ENCODE measurements around the gene SMURF1. TPM values are rescaled to one million over a fixed set of nuclear protein-coding genes. Genes with fewer than 3 reads are reported as not detected.

The SMURF1 gene
- total and polyA plus RNA-seq, 2 of the 8 experiments (the other 6 are each of a cell fraction or from before 2014, with no cell fraction given): 9.6 to 24.5 TPM

GRCh38 chr7:99104631-99105030 lies 39.3 kb downstream of the SMURF1 start:
- TF ChIP-seq KDM5A (IDR thresholded peaks at IDR 0.05; ENCODE audit: low read length) (no peak), ZNF274 (IDR thresholded peaks at IDR 0.05; ENCODE audit: borderline replicate concordance, extremely low read depth, low read length) (no peak), E2F6 (IDR thresholded peaks at IDR 0.05) (no peak), POLR2AphosphoS5 (IDR thresholded peaks at IDR 0.05; ENCODE audit: low read depth, low read length) (no peak), SP4 (IDR thresholded peaks at IDR 0.05; ENCODE audit: low read length) (no peak), POLR2A (IDR thresholded peaks at IDR 0.05; ENCODE audit: control extremely low read depth in 1 of 2, low read depth in 2 of 2, low read length in 2 of 2) (no peak), RBBP5 (IDR thresholded peaks at IDR 0.05; ENCODE audit: borderline replicate concordance, low read depth, low read length) (no peak), MAX (IDR thresholded peaks at IDR 0.05) (no peak), CTBP2 (IDR thresholded peaks at IDR 0.05; ENCODE audit: borderline replicate concordance, insufficient read depth, insufficient read length, low read length) (no peak), CEBPB (IDR thresholded peaks at IDR 0.05; ENCODE audit: low read depth, low read length) (no peak)
- Histone ChIP-seq H2AK5ac (ENCODE audit: low read depth, low read length) (no peak overlapping the region), H4K5ac (ENCODE audit: insufficient read length, low read depth, low read length) (no peak overlapping the region), H3K14ac (ENCODE audit: insufficient read length) (no peak overlapping the region), H3K18ac (ENCODE audit: extremely low read depth, low read length) (no peak overlapping the region), H4K20me1 (replicated peaks in 1 of 2; ENCODE audit: control insufficient read depth in 1 of 2, insufficient read depth in 2 of 2, low read length in 2 of 2) (peaks cover 5 to 11% of the 10 kb centered on the region in 2 experiments), H3K27me3 (replicated peaks in 1 of 4; ENCODE audit: control insufficient read depth in 3 of 4, extremely low read depth in 1 of 4, insufficient read depth in 3 of 4, low read length in 3 of 4) (no peaks in the 10 kb centered on the region), H2BK5ac (ENCODE audit: low read depth, low read length) (no peak overlapping the region), H3K79me1 (ENCODE audit: low read depth, low read length) (peaks cover 10% of the 10 kb centered on the region; the same call in 1 of the 2 replicates), H2BK15ac (ENCODE audit: low read length) (no peak overlapping the region), H3K56ac (replicated peaks; ENCODE audit: insufficient read length, low read depth, low read length) (no peak overlapping the region), H4K91ac (replicated peaks; ENCODE audit: insufficient read length, low read length) (no peak overlapping the region), H3K4me3 (ENCODE audit: extremely low read depth in 1 of 4, insufficient read depth in 2 of 4, low read depth in 3 of 4, low read length in 4 of 4) (no peak overlapping the region), H3K4ac (replicated peaks; ENCODE audit: insufficient read length, low read depth, low read length) (no peak overlapping the region), H2AFZ (ENCODE audit: low read length) (no peak overlapping the region), H3K23ac (ENCODE audit: insufficient read length) (no peak overlapping the region), H3K9ac (replicated peaks in 1 of 4; ENCODE audit: extremely low read depth in 1 of 4, low read depth in 3 of 4, low read length in 3 of 4) (no peak overlapping the region), H3K27ac (ENCODE audit: low read depth, low read length) (no peak overlapping the region), H3K36me3 (ENCODE audit: control insufficient read depth in 2 of 4, insufficient read depth in 4 of 4, low read length in 3 of 4) (no peaks in the 10 kb centered on the region; a peak in 1 of 8 replicates), H2BK20ac (ENCODE audit: low read length) (no peak overlapping the region), H3K4me1 (replicated peaks in 1 of 4; ENCODE audit: control insufficient read depth in 3 of 4, insufficient read depth in 4 of 4, low read length in 3 of 4) (peaks cover 3 to 19% (median 9%) of the 10 kb centered on the region in 4 experiments; a peak in 6 of 7 replicates), H3K4me2 (ENCODE audit: insufficient read depth in 1 of 2, low read depth in 2 of 2, low read length in 2 of 2) (no peak overlapping the region), H3K23me2 (ENCODE audit: low read depth, low read length) (no peaks in the 10 kb centered on the region), H3K9me3 (ENCODE audit: insufficient read depth in 2 of 2, low read depth in 1 of 2, low read length in 1 of 2) (no peaks in the 10 kb centered on the region), H4K8ac (ENCODE audit: extremely low read depth, insufficient read depth, low read length) (no peak overlapping the region), H2BK12ac (ENCODE audit: low read depth, low read length) (no peak overlapping the region), H2BK120ac (replicated peaks; ENCODE audit: low read depth, low read length) (no peak overlapping the region), H3K79me2 (ENCODE audit: control insufficient read depth in 1 of 2, insufficient read depth in 2 of 2, low read length in 2 of 2) (peaks cover 0 to 92% of the 10 kb centered on the region in 2 experiments; a peak in 3 of 4 replicates)
- 89% methylated on average over 3 of the region's 3 CpGs; no CpG with 5 or more reads in 1 of the 2 experiments for WGBS, 2 experiments (ENCODE audit: extremely low coverage in 1 of 2, insufficient coverage in 1 of 2, insufficient read length in 1 of 2, insufficient replicate concordance in 2 of 2, low coverage in 1 of 2, low lambda C conversion rate in 2 of 2, missing lambda C conversion rate in 1 of 2)
- ChIA-PET CTCF (ENCODE audit: partially characterized antibody) (no interaction called here), POLR2A (ENCODE audit: partially characterized antibody) (no interaction called here)
- no peak for FAIRE-seq
- DNase-seq (ENCODE audit: low read depth in 1 of 2, low spot score in 2 of 2): no peak

Measured in H1 (cell line).